B cell (primary cell): ENCODE data around the gene ADGRB2. TPM values are rescaled to one million over a fixed set of nuclear protein-coding genes. Genes with fewer than 3 reads are reported as not detected.

Source experiments
- ATAC-seq: fragments of 200-7000 bp; cut with Tn5 transposase; one replicate; pipeline ENCODE4 v1.10.0; 2021; ENCODE audit warnings: low read depth, mild to moderate bottlenecking, moderate number of reproducible peaks, moderate library complexity
- CTCF ChIA-PET: fragments of 350-600 bp; sonication (Branson Sonifier 250); formaldehyde crosslinking; loops from one replicate; lab custom pipeline; 2021; ENCODE audit warnings: antibody characterized with exemption, inconsistent platforms; lab: Charles Lee
- POLR2A ChIA-PET: fragments of 350-600 bp; sonication (Branson Sonifier 250); formaldehyde crosslinking; loops from one replicate; lab custom pipeline; 2021; ENCODE audit warnings: antibody characterized with exemption; lab: Charles Lee
- DNase-seq: peaks from one replicate; pipeline ENCODE4 v3.0.0; 2013
- H2AFZ ChIP-seq: 2 replicates; pipeline ENCODE4 v1.6.1; 2012; ENCODE audit warnings: mild to moderate bottlenecking, low read depth, low read length; ENCODE audit not compliant: insufficient read depth, poor library complexity, severe bottlenecking
- H3K27ac ChIP-seq, 2 donors: 1 replicate in 1 of 2; 2 replicates in 1 of 2; pipeline ENCODE4 v1.5.1; 2012 to 2013; ENCODE audit warnings: low read length in 2 of 2, mild to moderate bottlenecking in 2 of 2, moderate library complexity in 1 of 2
- H3K27me3 ChIP-seq, 4 experiments: fragments of 200-600 bp in 1 of 4; sonication (generic) in 1 of 4; replicated peaks in 1 of 4; 1 replicate in 2 of 4; 2 replicates in 2 of 4; pipeline versions ENCODE4 v1.6.1 to v1.7.0; 2013 to 2016; ENCODE audit warnings: low read length in 3 of 4, mild to moderate bottlenecking in 2 of 4, mixed read lengths in 1 of 4, moderate library complexity in 1 of 4; ENCODE audit not compliant: insufficient read depth in 4 of 4, control insufficient read depth in 3 of 4; ENCODE audit errors: control extremely low read depth in 1 of 4
- H3K36me3 ChIP-seq, 2 experiments: replicated peaks in 1 of 2; 1 replicate in 1 of 2; 2 replicates in 1 of 2; pipeline versions ENCODE4 v1.6.1 to v1.7.1; 2013; ENCODE audit warnings: low read length in 1 of 2; ENCODE audit not compliant: insufficient read depth in 2 of 2, control insufficient read depth in 1 of 2; ENCODE audit errors: control extremely low read depth in 1 of 2, extremely low read depth in 1 of 2
- H3K4me1 ChIP-seq, 2 donors: fragments of 200-600 bp in 1 of 2; sonication (generic) in 1 of 2; 1 replicate in 1 of 2; 2 replicates in 1 of 2; pipeline versions ENCODE4 v1.5.1 to v1.6.1; 2013 to 2017; ENCODE audit warnings: low read length in 2 of 2; ENCODE audit not compliant: control insufficient read depth in 2 of 2, insufficient read depth in 2 of 2
- H3K4me2 ChIP-seq: replicated peaks from 2 replicates; pipeline ENCODE3; 2012; ENCODE audit warnings: mild to moderate bottlenecking, low read depth, low read length; ENCODE audit not compliant: poor library complexity, severe bottlenecking
- H3K4me3 ChIP-seq, 5 experiments: fragments of 200-600 bp in 1 of 5; sonication (generic) in 1 of 5; 1 replicate in 3 of 5; 2 replicates in 2 of 5; pipeline versions ENCODE4 v1.5.1 to v1.7.0; 2011 to 2016; ENCODE audit warnings: low read length in 4 of 5, mild to moderate bottlenecking in 4 of 5, low read depth in 2 of 5, control low read depth in 1 of 5, moderate library complexity in 1 of 5; ENCODE audit not compliant: insufficient read depth in 1 of 5; ENCODE audit errors: control extremely low read depth in 1 of 5, extremely low read depth in 1 of 5
- H3K79me2 ChIP-seq: fragments of 200-600 bp; sonication (generic); one replicate; pipeline ENCODE4 v1.6.0; 2016; ENCODE audit warnings: low read length; ENCODE audit not compliant: control insufficient read depth, insufficient read depth
- H3K9ac ChIP-seq: fragments of 200-600 bp; sonication (generic); 2 replicates; pipeline ENCODE4 v1.6.1; 2017; ENCODE audit warnings: mild to moderate bottlenecking, low read length, moderate library complexity
- H3K9me3 ChIP-seq, 3 donors: one replicate each; pipeline versions ENCODE4 v1.6.1 to v1.7.1; 2013; ENCODE audit warnings: low read length in 2 of 3; ENCODE audit not compliant: control insufficient read depth in 2 of 3, insufficient read depth in 1 of 3; ENCODE audit errors: control extremely low read depth in 1 of 3
- H4K20me1 ChIP-seq: 2 replicates; pipeline ENCODE4 v1.6.0; 2012; ENCODE audit warnings: mild to moderate bottlenecking, low read length; ENCODE audit not compliant: insufficient read depth, control insufficient read depth, poor library complexity, severe bottlenecking
- H3K27ac Mint-ChIP-seq: one replicate; pipeline ENCODE4 v1.8.0; 2021; ENCODE audit warnings: mixed read lengths
- H3K27me3 Mint-ChIP-seq: one replicate; pipeline ENCODE4 v1.8.0; 2021; ENCODE audit warnings: mixed read lengths
- H3K4me1 Mint-ChIP-seq: one replicate; pipeline ENCODE4 v1.8.0; 2021; ENCODE audit warnings: mixed read lengths
- H3K4me3 Mint-ChIP-seq: one replicate; pipeline ENCODE4 v1.8.0; 2021; ENCODE audit warnings: mixed read lengths
- H3K9me3 Mint-ChIP-seq: one replicate; pipeline ENCODE4 v1.8.0; 2022; ENCODE audit warnings: mixed read lengths; ENCODE audit not compliant: insufficient read depth
- CTCF ChIP-seq: fragments of 200-600 bp; IDR thresholded peaks from one replicate; pipeline ENCODE4 v1.8.0; 2022; ENCODE audit warnings: antibody characterized with exemption, mild to moderate bottlenecking
- EZH2 ChIP-seq: IDR thresholded peaks from 2 replicates; pipeline ENCODE4 v1.6.1; 2012; ENCODE audit warnings: borderline replicate concordance, low read depth, mild to moderate bottlenecking, moderate library complexity, low read length; ENCODE audit not compliant: insufficient read depth, poor library complexity, severe bottlenecking
- WGBS: methylation state at CpG from one replicate; pipeline ENCODE4 v1.1.5; 2013; ENCODE audit warnings: missing lambda C conversion rate; ENCODE audit not compliant: insufficient coverage; 5-methylcytosine and 5-hydroxymethylcytosine counted together
- intact Hi-C: fragments of 100-400 bp; cut with micrococcal nuclease; formaldehyde crosslinking; loops from one replicate; pipeline ENCODE4 v1.10.0; 2022
- polyA plus RNA-seq: library from polyadenylated mRNA; depleted of rRNA; stranded (reverse); fragments of >200 nt; gene quantifications from 2 replicates; pipeline ENCODE4 v1.2.3, GENCODE V29; 2012
- total RNA-seq, 2 donors: library from RNA; stranded (reverse); fragments of 120-200 nt in 1 of 2; gene quantifications; 1 replicate in 1 of 2; 2 replicates in 1 of 2; pipeline versions ENCODE4 v1.2.3 to v1.2.4, GENCODE V29; 2013 to 2022

ADGRB2 gene
- total and polyA plus RNA-seq, 2 donors (not counting 1 experiment from before 2014, with no cell fraction given), result 1.9 to 2.7 TPM

- Histone ChIP-seq H2AFZ (no peak overlapping the region), H3K36me3 (no peaks in the 10 kb centered on the region), H3K4me1 (peaks cover 28 to 31% of the 10 kb centered on the region in 2 donors), H3K4me2 (no peak overlapping the region), H3K9me3 (peaks cover 0 to 6% (median 0%) of the 10 kb centered on the region in 3 donors), H3K79me2 (no peaks in the 10 kb centered on the region), H3K27me3 (peaks cover 0 to 70% (median 40%) of the 10 kb centered on the region in 4 experiments), H3K4me3 (no peak overlapping the region), H3K9ac (no peak overlapping the region), H3K27ac (no peak overlapping the region), H4K20me1 (no peaks in the 10 kb centered on the region)
- H3K9me3 Mint-ChIP-seq, result no peaks in the 10 kb centered on the region
- peaks cover 31% of the 10 kb centered on the region for H3K4me1 Mint-ChIP-seq
- ATAC-seq (no peak), DNase-seq (no peak)
- POLR2A ChIA-PET, result no interaction called here
- TF ChIP-seq EZH2, result no peak
- TF ChIP-seq CTCF, result no peak
- H3K27ac Mint-ChIP-seq, result no peak overlapping the region
- CTCF ChIA-PET, result interaction anchor here (1.0 kb wide), 1 partner anchor 10 kb away, joined by 3 read pairs; no protein-coding TSS in a partner anchor
- WGBS, result 80% methylated on average over 3 of the region's 3 CpGs
- H3K27me3 Mint-ChIP-seq, result peaks cover 55% of the 10 kb centered on the region
- intact Hi-C loops, result loop anchor here (5.0 kb wide), 1 partner anchor 127 kb away; no protein-coding TSS in a partner anchor
- H3K4me3 Mint-ChIP-seq, result no peak overlapping the region
Measured at GRCh38 chr1:31774495-31774894, 10.4 kb upstream of the ADGRB2 start.

- no peak for ATAC-seq
- DNase-seq, result no peak
Measured at GRCh38 chr1:31773861-31774260, 9.7 kb upstream of the ADGRB2 start.

More at GRCh38 chr1:31773861-31774260, 9.7 kb upstream of the ADGRB2 start:
- peaks cover 37% of the 10 kb centered on the region for H3K4me1 Mint-ChIP-seq
- H3K9me3 Mint-ChIP-seq, result no peaks in the 10 kb centered on the region
- Histone ChIP-seq H2AFZ (no peak overlapping the region), H3K36me3 (no peaks in the 10 kb centered on the region), H3K27me3 (peaks cover 0 to 68% (median 40%) of the 10 kb centered on the region in 4 experiments), H3K27ac (no peak overlapping the region), H3K9me3 (peaks cover 0 to 6% (median 0%) of the 10 kb centered on the region in 3 donors), H3K4me1 (peaks cover 35 to 37% of the 10 kb centered on the region in 2 donors), H3K4me2 (no peak overlapping the region), H3K79me2 (no peaks in the 10 kb centered on the region), H3K4me3 (no peak overlapping the region), H3K9ac (no peak overlapping the region), H4K20me1 (no peaks in the 10 kb centered on the region)
- ChIA-PET POLR2A (interaction anchor here (0.6 kb wide), 1 partner anchor 193 kb away, joined by 5 read pairs; no protein-coding TSS in a partner anchor), CTCF (interaction anchor here (1.0 kb wide), 2 partner anchors 11 to 15 kb away, joined by 3 read pairs; no protein-coding TSS in a partner anchor)
- intact Hi-C loops, result loop anchor here (5.0 kb wide), 1 partner anchor 127 kb away; no protein-coding TSS in a partner anchor
- 77% methylated on average over 4 of the region's 5 CpGs for WGBS
- TF ChIP-seq EZH2 (no peak), CTCF (no peak)
- H3K27ac Mint-ChIP-seq, result no peak overlapping the region
- peak overlapping the region; percentile 33 for H3K4me3 Mint-ChIP-seq
- H3K27me3 Mint-ChIP-seq, result peaks cover 55% of the 10 kb centered on the region
